Progenitor cell of endocrine pancreas (in vitro differentiated cells): ENCODE results near the gene INPP5E. TPM values are rescaled to one million over a fixed set of nuclear protein-coding genes. Genes with fewer than 3 reads are reported as not detected.

Source experiments
- DNase-seq: peaks from one replicate; pipeline ENCODE4 v3.0.0; 2021; ENCODE audit warnings: low spot score; ENCODE audit not compliant: unreplicated experiment
- H3K27ac Mint-ChIP-seq: 2 replicates; pipeline ENCODE4 v1.8.0; 2021; ENCODE audit warnings: mild to moderate bottlenecking, moderate library complexity, mixed read lengths
- H3K27me3 Mint-ChIP-seq: 2 replicates; pipeline ENCODE4 v1.8.0; 2021; ENCODE audit warnings: mixed read lengths
- H3K36me3 Mint-ChIP-seq: 2 replicates; pipeline ENCODE4 v1.8.0; 2022; ENCODE audit warnings: mixed read lengths; ENCODE audit not compliant: insufficient read depth
- H3K4me1 Mint-ChIP-seq: 2 replicates; pipeline ENCODE4 v1.8.0; 2021; ENCODE audit warnings: low read depth, mixed read lengths
- H3K4me3 Mint-ChIP-seq: 2 replicates; pipeline ENCODE4 v1.8.0; 2021; ENCODE audit warnings: low read depth, mild to moderate bottlenecking, moderate library complexity, mixed read lengths
- H3K9me3 Mint-ChIP-seq: 2 replicates; pipeline ENCODE4 v1.8.0; 2021; ENCODE audit warnings: low read depth, mixed read lengths
- CTCF ChIP-seq: fragments of 200-600 bp; sonication (generic); IDR thresholded peaks from one replicate; pipeline ENCODE4 v1.5.0; 2021; ENCODE audit warnings: antibody characterized with exemption, mild to moderate bottlenecking; ENCODE audit not compliant: unreplicated experiment
- total RNA-seq: library from RNA; stranded (reverse); gene quantifications from 2 replicates; pipeline ENCODE4 v1.2.1, GENCODE V29; 2021

Gene INPP5E
- total RNA-seq, 1 donor from 2014 or later, result 25.1 TPM

GRCh38 chr9:136443687-136444086 lies 4.0 kb upstream of the INPP5E start:
- Mint-ChIP-seq H3K36me3 (peaks cover 25% of the 10 kb centered on the region), H3K27ac (no peak overlapping the region), H3K27me3 (no peaks in the 10 kb centered on the region), H3K4me1 (no peaks in the 10 kb centered on the region), H3K9me3 (no peaks in the 10 kb centered on the region), H3K4me3 (no peak overlapping the region)
- TF ChIP-seq CTCF, result no peak
- no peak for DNase-seq

DNA sequence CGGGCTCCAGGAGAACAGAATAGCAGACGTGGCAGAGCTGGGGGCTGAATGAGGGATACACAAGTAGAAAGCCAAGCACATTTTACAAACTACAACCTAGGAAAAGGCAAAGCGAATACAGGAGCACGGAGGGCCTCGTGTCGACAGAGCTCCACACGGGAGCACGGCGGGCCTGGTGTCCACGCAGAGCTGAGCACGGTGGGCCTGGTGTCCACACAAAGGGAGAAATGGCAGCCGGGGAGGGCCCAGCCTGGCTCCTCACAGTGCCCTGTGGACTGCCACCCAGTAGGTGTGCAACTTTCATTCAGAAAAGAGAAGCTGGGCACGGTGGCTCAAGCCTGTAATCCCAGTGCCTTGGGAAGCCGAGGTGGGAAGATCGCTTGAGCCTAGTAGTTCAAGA lies 3.4 kb upstream of the INPP5E start:
- H3K4me3 Mint-ChIP-seq, result no peak overlapping the region
- no peak overlapping the region for H3K27ac Mint-ChIP-seq
- TF ChIP-seq CTCF, result no peak
- no peaks in the 10 kb centered on the region for H3K9me3 Mint-ChIP-seq
- H3K27me3 Mint-ChIP-seq, result no peaks in the 10 kb centered on the region
- H3K36me3 Mint-ChIP-seq, result peaks cover 24% of the 10 kb centered on the region
- DNase-seq, result no peak
- H3K4me1 Mint-ChIP-seq, result peaks cover 4% of the 10 kb centered on the region

GRCh38 chr9:136442265-136442664 lies 2.6 kb upstream of the INPP5E start:
- H3K4me3 Mint-ChIP-seq, result no peak overlapping the region
- no peaks in the 10 kb centered on the region for H3K27me3 Mint-ChIP-seq
- no peaks in the 10 kb centered on the region for H3K9me3 Mint-ChIP-seq
- H3K4me1 Mint-ChIP-seq, result peaks cover 8% of the 10 kb centered on the region
- H3K27ac Mint-ChIP-seq, result no peak overlapping the region
- peaks cover 22% of the 10 kb centered on the region for H3K36me3 Mint-ChIP-seq
- no peak for TF ChIP-seq CTCF
- no peak for DNase-seq

DNA sequence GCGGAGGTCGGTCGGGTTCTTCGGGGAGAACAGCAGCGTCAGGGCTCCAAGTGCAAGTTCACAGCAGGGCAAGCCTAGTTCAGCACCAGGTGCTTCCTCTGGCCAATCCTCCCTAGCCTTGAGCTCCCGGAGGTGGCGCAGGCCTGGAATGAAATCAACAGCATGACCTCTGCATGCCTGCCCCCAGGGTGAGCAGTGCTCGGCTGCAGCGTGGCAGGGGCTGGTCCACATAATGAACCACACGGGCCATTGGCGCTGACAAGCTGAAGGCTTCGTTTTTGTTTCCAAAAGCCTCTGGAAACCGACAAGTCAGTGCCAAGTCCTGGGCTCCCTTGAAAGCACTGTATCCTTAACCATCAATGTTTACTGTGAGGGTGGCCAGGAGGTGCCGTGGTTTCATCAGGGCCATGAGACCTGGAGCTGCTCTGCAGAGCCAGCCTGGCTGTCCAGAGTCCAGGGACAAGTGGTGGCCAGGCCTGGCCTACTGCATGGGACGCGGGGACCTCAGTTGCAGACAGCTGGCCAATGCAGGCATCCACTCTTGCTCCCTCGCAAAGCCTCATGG lies 2.1 kb upstream of the INPP5E start:
- Mint-ChIP-seq H3K27me3 (no peaks in the 10 kb centered on the region), H3K4me3 (no peak overlapping the region), H3K4me1 (peaks cover 13% of the 10 kb centered on the region), H3K9me3 (no peaks in the 10 kb centered on the region), H3K27ac (no peak overlapping the region), H3K36me3 (peaks cover 20% of the 10 kb centered on the region)
- no peak for TF ChIP-seq CTCF
- no peak for DNase-seq

DNA sequence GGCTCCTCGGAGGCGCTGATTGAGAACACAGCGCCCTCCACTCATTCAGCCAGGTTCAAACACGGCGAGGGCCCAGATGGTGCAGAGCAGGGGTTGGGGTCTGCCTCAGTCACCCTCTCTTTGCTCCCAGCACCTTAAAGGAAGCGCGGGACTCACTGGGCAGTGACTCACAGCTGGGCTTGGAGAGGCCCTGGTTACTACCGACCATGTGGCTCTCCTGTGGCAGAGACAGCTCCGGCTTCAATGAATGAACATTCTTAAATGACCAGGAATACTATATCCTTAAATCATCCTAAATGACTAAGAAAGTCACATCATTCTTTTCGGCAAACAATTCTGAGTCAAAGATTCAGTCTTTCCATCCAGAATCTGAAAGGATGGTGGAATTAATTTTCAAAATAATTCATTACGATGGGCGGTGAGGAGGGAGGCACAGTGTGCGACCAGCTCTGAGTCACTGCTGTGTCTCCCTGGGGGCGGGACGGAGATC lies 1.6 kb upstream of the INPP5E start:
- Mint-ChIP-seq H3K36me3 (peaks cover 16% of the 10 kb centered on the region), H3K27me3 (no peaks in the 10 kb centered on the region)

More for the DNA sequence above, 1.6 kb upstream of the INPP5E start:
- no peak overlapping the region for H3K27ac Mint-ChIP-seq
- H3K4me3 Mint-ChIP-seq, result no peak overlapping the region
- H3K4me1 Mint-ChIP-seq, result peaks cover 17% of the 10 kb centered on the region
- TF ChIP-seq CTCF, result no peak
- no peak for DNase-seq
- H3K9me3 Mint-ChIP-seq, result no peaks in the 10 kb centered on the region
